Endothelial cell of umbilical vein (primary cell): ENCODE results near the gene ABCC5. TPM values are rescaled to one million over a fixed set of nuclear protein-coding genes. Genes with fewer than 3 reads are reported as not detected.

Experiments
- BruUV-seq: library from RNA; stranded (reverse); fragments of 400-500 nt; replicated peaks from 2 replicates; lab custom pipeline; 2021; lab: Mats Ljungman, UMichigan
- CTCF ChIA-PET: fragments of 300-600, 350-600 bp; sonication (Branson Sonifier 250); formaldehyde crosslinking; loops from one replicate; lab custom pipeline; 2021; ENCODE audit warnings: antibody characterized with exemption, inconsistent platforms; lab: Charles Lee
- POLR2A ChIA-PET: fragments of 300-600, 350-600 bp; sonication (Branson Sonifier 250); formaldehyde crosslinking; loops from one replicate; lab custom pipeline; 2021; ENCODE audit warnings: antibody characterized with exemption, inconsistent platforms; lab: Charles Lee
- DNase-seq: peaks from one replicate; pipeline ENCODE4 v3.0.0-alpha.2; 2011; ENCODE audit warnings: low read depth, low spot score
- FAIRE-seq: peaks from 2 replicates; lab custom pipeline; 2011; peaks lifted over from hg19 to GRCh38; lab: Jason Lieb, UNC
- H2AFZ ChIP-seq: 2 replicates; pipeline ENCODE4 v1.6.0; 2012; ENCODE audit warnings: low read depth, low read length, control low read depth, inconsistent platforms
- H3K27ac ChIP-seq: 2 replicates; pipeline ENCODE4 v1.5.1; 2011; ENCODE audit warnings: low read depth, mild to moderate bottlenecking, control low read depth, low read length, moderate library complexity; ENCODE audit not compliant: insufficient read depth
- H3K27me3 ChIP-seq, 2 experiments: 2 replicates each; pipeline versions ENCODE4 v1.6.0 to v1.6.1; 2011; ENCODE audit warnings: low read length in 2 of 2, mixed read lengths in 1 of 2; ENCODE audit not compliant: control insufficient read depth in 2 of 2, insufficient read depth in 2 of 2
- H3K36me3 ChIP-seq, 2 experiments: 2 replicates in 1 of 2; 3 replicates in 1 of 2; pipeline ENCODE4 v1.5.1; 2011; ENCODE audit warnings: low read length in 2 of 2, mild to moderate bottlenecking in 1 of 2, moderate library complexity in 1 of 2; ENCODE audit not compliant: control insufficient read depth in 2 of 2, insufficient read depth in 2 of 2; ENCODE audit errors: extremely low read depth in 1 of 2
- H3K4me1 ChIP-seq: 3 replicates; pipeline ENCODE4 v1.5.1; 2011; ENCODE audit warnings: mild to moderate bottlenecking, low read length; ENCODE audit not compliant: control insufficient read depth, insufficient read depth; ENCODE audit errors: extremely low read depth
- H3K4me2 ChIP-seq: 2 replicates; pipeline ENCODE4 v1.6.1; 2011; ENCODE audit warnings: low read length, control low read depth, mixed read lengths; ENCODE audit not compliant: insufficient read depth
- H3K4me3 ChIP-seq, 3 experiments: fragments of 200-600 bp in 1 of 3; sonication (generic), shearing (Covaris generic) in 1 of 3; replicated peaks in 1 of 3; 2 replicates each; pipeline ENCODE4 v1.5.1; 2011 to 2016; ENCODE audit warnings: control low read depth in 3 of 3, low read length in 3 of 3, mild to moderate bottlenecking in 2 of 3, inconsistent platforms in 1 of 3, low read depth in 1 of 3, moderate library complexity in 1 of 3; ENCODE audit not compliant: insufficient read depth in 1 of 3
- H3K79me2 ChIP-seq: 2 replicates; pipeline ENCODE4 v1.6.0; 2012; ENCODE audit warnings: low read length, inconsistent platforms; ENCODE audit not compliant: control insufficient read depth, insufficient read depth
- H3K9ac ChIP-seq: replicated peaks from 2 replicates; pipeline ENCODE3; 2011; ENCODE audit warnings: low read length, control low read depth; ENCODE audit not compliant: insufficient read depth; ENCODE audit errors: extremely low read depth
- H3K9me1 ChIP-seq: replicated peaks from 3 replicates; pipeline ENCODE4 v1.6.0; 2011; ENCODE audit warnings: mild to moderate bottlenecking, low read length; ENCODE audit not compliant: control insufficient read depth, insufficient read depth; ENCODE audit errors: extremely low read depth
- H3K9me3 ChIP-seq: replicated peaks from 2 replicates; pipeline ENCODE4 v1.5.1; 2012; ENCODE audit warnings: low read length, inconsistent platforms; ENCODE audit not compliant: control insufficient read depth, insufficient read depth
- H4K20me1 ChIP-seq: replicated peaks from 2 replicates; pipeline ENCODE3; 2011; ENCODE audit warnings: mild to moderate bottlenecking, low read length; ENCODE audit not compliant: control insufficient read depth, insufficient read depth; ENCODE audit errors: extremely low read depth
- CTCF ChIP-seq, 2 donors: IDR thresholded peaks; 1 replicate in 1 of 2; 2 replicates in 1 of 2; pipeline ENCODE4 v1.5.1; 2011; ENCODE audit warnings: low read length in 2 of 2, mild to moderate bottlenecking in 2 of 2, moderate library complexity in 2 of 2, control low read depth in 1 of 2, inconsistent platforms in 1 of 2, low read depth in 1 of 2; ENCODE audit not compliant: insufficient read depth in 1 of 2; ENCODE audit errors: extremely low read depth in 1 of 2
- EZH2 ChIP-seq: IDR thresholded peaks from 2 replicates; pipeline ENCODE4 v1.6.1; 2012; ENCODE audit warnings: borderline replicate concordance, low read depth, mild to moderate bottlenecking, moderate library complexity, low read length, inconsistent platforms; ENCODE audit not compliant: severe bottlenecking
- FOS ChIP-seq: IDR thresholded peaks from 2 replicates; pipeline ENCODE4 v1.6.1; 2011; ENCODE audit warnings: mild to moderate bottlenecking, low read length, moderate library complexity, borderline replicate concordance; ENCODE audit not compliant: insufficient read depth
- GATA2 ChIP-seq: IDR thresholded peaks from 2 replicates; pipeline ENCODE4 v1.7.0; 2011; ENCODE audit warnings: low read depth, mild to moderate bottlenecking, moderate library complexity, mixed read lengths, low read length; ENCODE audit not compliant: insufficient read length, insufficient read depth
- JUN ChIP-seq: IDR thresholded peaks from 2 replicates; pipeline ENCODE4 v1.6.1; 2011; ENCODE audit warnings: borderline replicate concordance, low read depth; ENCODE audit not compliant: insufficient read length, insufficient read depth
- MAX ChIP-seq: IDR thresholded peaks from 2 replicates; pipeline ENCODE4 v1.6.1; 2011; ENCODE audit not compliant: insufficient read depth, insufficient read length
- MYC ChIP-seq: IDR thresholded peaks from one replicate; pipeline ENCODE4 v1.6.1; 2011; ENCODE audit warnings: mild to moderate bottlenecking, low read depth, low read length
- POLR2A ChIP-seq: IDR thresholded peaks from 2 replicates; pipeline ENCODE4 v1.6.1; 2012; ENCODE audit warnings: low read depth, mild to moderate bottlenecking, control low read depth, low read length
- POLR2AphosphoS5 ChIP-seq: IDR thresholded peaks from 2 replicates; pipeline ENCODE4 v1.6.1; 2012; ENCODE audit warnings: low read depth, mild to moderate bottlenecking, control low read depth, low read length, moderate library complexity; ENCODE audit not compliant: insufficient read depth
- dilution Hi-C: fragments of 300-500 bp; cut with MboI; formaldehyde crosslinking; loops from one replicate; pipeline ENCODE4 v1.15.0; 2019; ENCODE audit warnings: low sequenced_read_pairs; ENCODE audit not compliant: extremely low pct_ligation_motif_present
- intact Hi-C: fragments of 100-400 bp; cut with micrococcal nuclease; formaldehyde crosslinking; loops from one replicate; pipeline ENCODE4 v1.10.0; 2022
- polyA plus RNA-seq, 4 experiments: library from polyadenylated mRNA; depleted of rRNA in 3 of 4; stranded (reverse) in 3 of 4; unstranded in 1 of 4; fragments of >200 nt; gene quantifications; 2 replicates each; pipeline versions ENCODE4 v1.2.1 to v1.2.3, GENCODE V29; 2011 to 2012; ENCODE audit warnings: missing spikeins in 1 of 4
- total RNA-seq: library from RNA; stranded (reverse); gene quantifications from 2 replicates; pipeline ENCODE4 v1.2.3, GENCODE V29; 2021

Gene ABCC5
- total and polyA plus RNA-seq, 2 donors (not counting 3 experiments of a cell fraction or from before 2014, with no cell fraction given): 22.5 to 24.6 TPM

- H3K4me2 ChIP-seq: no peak overlapping the region
- no TSS peak for BruUV-seq
- no peak overlapping the region for H2AFZ ChIP-seq
- FAIRE-seq (no peak), DNase-seq (no peak)
- CTCF ChIA-PET: interaction anchor here (1.5 kb wide), 1 partner anchor 317 kb away, joined by 3 read pairs; no protein-coding TSS in a partner anchor
- no peaks in the 10 kb centered on the region for H3K9me3 ChIP-seq
- H3K4me1 ChIP-seq: no peaks in the 10 kb centered on the region
- no peaks in the 10 kb centered on the region for H4K20me1 ChIP-seq
- no peaks in the 10 kb centered on the region for H3K79me2 ChIP-seq
- dilution Hi-C loops (no loop called here), intact Hi-C loops (no loop called here)
- H3K4me3 ChIP-seq: no peak overlapping the region
- no peaks in the 10 kb centered on the region for H3K36me3 ChIP-seq
- no peak overlapping the region for H3K27ac ChIP-seq
- POLR2A ChIA-PET: interaction anchor here (0.6 kb wide), 1 partner anchor 537 kb away, joined by 4 read pairs; no protein-coding TSS in a partner anchor
- no peaks in the 10 kb centered on the region for H3K27me3 ChIP-seq
- no peak overlapping the region for H3K9ac ChIP-seq
- no peak for TF ChIP-seq MAX
- no peak for TF ChIP-seq POLR2AphosphoS5
- TF ChIP-seq POLR2A: no peak
- no peak for TF ChIP-seq MYC
- TF ChIP-seq JUN: no peak
- no peak for TF ChIP-seq EZH2
- TF ChIP-seq CTCF (IDR thresholded peaks at IDR 0.05; ENCODE audit: extremely low read depth in 1 of 2, insufficient read depth in 1 of 2, low read depth in 1 of 2, low read length in 2 of 2): no peak
- TF ChIP-seq FOS: no peak
- TF ChIP-seq GATA2: no peak
- no peaks in the 10 kb centered on the region for H3K9me1 ChIP-seq
Measured at GRCh38 chr3:183911087-183911486, 106.6 kb downstream of the ABCC5 start.
